ENCODE results near the gene PALLD. TPM values are rescaled to one million over a fixed set of nuclear protein-coding genes. Genes with fewer than 3 reads are reported as not detected.
A peak's percentile ranks its signal among the peaks of the same experiment; 100 is the strongest.

PALLD gene
- total RNA-seq, 1 donor from 2014 or later: 8.1 TPM

GRCh38 chr4:168865854-168866253 is 369.0 kb downstream of the PALLD start:
- no peak for DNase-seq (ENCODE audit: low read depth in 2 of 2)

GRCh38 chr4:168866635-168867034 is 369.8 kb downstream of the PALLD start:
- no peak for DNase-seq (ENCODE audit: low read depth in 2 of 2)

GRCh38 chr4:168867128-168867527 is 370.3 kb downstream of the PALLD start:
- no peak for DNase-seq (ENCODE audit: low read depth in 2 of 2)

GRCh38 chr4:168868044-168868781 is 371.4 kb downstream of the PALLD start:
- peak; percentile 31 to 65 for DNase-seq (ENCODE audit: low read depth in 2 of 2)

- DNase-seq (ENCODE audit: low read depth in 2 of 2): peak in 1 of 2 donors; percentile 26
These were observed 371.9 kb downstream of the PALLD start for GRCh38 chr4:168868802-168869201.

GRCh38 chr4:168870004-168870403 is 373.2 kb downstream of the PALLD start:
- no peak for DNase-seq (ENCODE audit: low read depth in 2 of 2)

- DNase-seq (ENCODE audit: low read depth in 2 of 2): no peak
These were observed 374.8 kb downstream of the PALLD start for GRCh38 chr4:168871632-168872031.

GRCh38 chr4:168874083-168874482 is 377.2 kb downstream of the PALLD start:
- DNase-seq (ENCODE audit: low read depth in 2 of 2): no peak

GRCh38 chr4:168876106-168876505 is 379.3 kb downstream of the PALLD start:
- DNase-seq (ENCODE audit: low read depth in 2 of 2): no peak

GRCh38 chr4:168877511-168878491 is 380.9 kb downstream of the PALLD start:
- DNase-seq (ENCODE audit: low read depth in 2 of 2): peak; percentile 31 to 67

GRCh38 chr4:168878623-168879022 is 381.8 kb downstream of the PALLD start:
- no peak for DNase-seq (ENCODE audit: low read depth in 2 of 2)

GRCh38 chr4:168879188-168879587 is 382.3 kb downstream of the PALLD start:
- DNase-seq (ENCODE audit: low read depth in 2 of 2): no peak

- DNase-seq (ENCODE audit: low read depth in 2 of 2): no peak
These were observed 383.3 kb downstream of the PALLD start for GRCh38 chr4:168880072-168880675.

GRCh38 chr4:168880811-168881595 is 384.2 kb downstream of the PALLD start:
- no peak for DNase-seq (ENCODE audit: low read depth in 2 of 2)

- no peak for DNase-seq (ENCODE audit: low read depth in 2 of 2)
These were observed 385.0 kb downstream of the PALLD start for GRCh38 chr4:168881781-168882420.

- no peak for DNase-seq (ENCODE audit: low read depth in 2 of 2)
These were observed 385.9 kb downstream of the PALLD start for GRCh38 chr4:168882650-168883233.

- no peak for DNase-seq (ENCODE audit: low read depth in 2 of 2)
These were observed 386.7 kb downstream of the PALLD start for GRCh38 chr4:168883513-168883912.

- DNase-seq (ENCODE audit: low read depth in 2 of 2): no peak
These were observed 387.6 kb downstream of the PALLD start for GRCh38 chr4:168884251-168885124.

- DNase-seq (ENCODE audit: low read depth in 2 of 2): no peak
These were observed 388.5 kb downstream of the PALLD start for GRCh38 chr4:168885400-168885799.
